ENCODE data around the gene HDHD5.

HDHD5 gene

DNA sequence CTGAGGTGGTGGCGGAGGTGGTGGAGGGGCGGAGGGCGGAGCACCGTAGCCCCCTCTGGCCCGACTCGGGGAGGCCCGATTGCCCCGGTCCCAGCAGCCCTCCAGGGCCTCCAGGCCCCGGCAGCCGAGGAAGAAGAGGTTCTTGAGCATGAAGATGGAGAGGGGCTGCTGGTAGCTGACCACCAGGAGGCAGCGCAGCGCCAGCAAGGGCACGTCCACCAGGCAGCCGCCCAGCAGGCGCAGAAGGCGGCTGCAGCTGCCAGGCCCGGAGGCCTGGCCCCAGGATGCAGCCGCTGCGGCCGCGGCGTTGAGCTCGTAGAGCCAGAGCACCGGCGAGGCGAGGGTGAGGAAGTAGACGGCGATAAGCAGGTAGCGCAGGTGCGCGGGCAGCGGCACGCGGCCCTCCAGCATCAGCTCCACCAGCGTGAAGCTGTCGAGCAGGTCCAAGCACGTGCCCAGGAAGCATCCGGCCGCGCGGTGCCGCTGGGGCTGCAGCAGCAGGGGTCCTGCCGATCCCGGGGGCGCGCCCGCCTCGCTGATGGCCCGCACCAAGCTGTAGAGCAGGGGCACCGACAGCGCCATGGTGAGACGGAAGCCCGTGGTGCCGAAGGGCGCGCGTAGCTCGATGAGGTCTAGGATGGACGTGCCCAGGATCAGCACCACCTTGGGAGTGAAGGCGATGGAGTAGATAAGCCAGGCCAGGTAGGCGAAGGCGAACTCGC is 39.4 kb downstream of the HDHD5 start:
- DNase-seq = peak; percentile 9

DNA sequence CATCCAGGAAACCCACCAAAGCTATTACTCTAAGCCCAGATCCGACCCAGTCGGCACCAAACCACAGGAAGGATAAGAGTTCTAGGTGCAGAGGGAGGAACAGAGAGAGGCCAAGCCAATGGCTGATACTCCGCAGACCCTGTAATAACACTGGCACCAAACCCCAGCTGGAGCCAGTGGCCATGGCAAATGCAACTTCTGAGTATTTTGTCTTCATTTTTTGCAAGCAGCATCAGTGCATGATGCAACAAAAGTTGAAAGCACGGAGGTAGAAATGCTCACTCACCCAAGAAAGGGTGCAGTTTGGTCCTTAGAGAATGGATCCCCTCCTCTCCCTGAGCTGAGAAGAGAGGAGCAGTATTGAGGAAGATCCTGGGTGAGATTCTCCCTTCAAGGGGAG is 40.7 kb downstream of the HDHD5 start:
- DNase-seq = no peak

DNA sequence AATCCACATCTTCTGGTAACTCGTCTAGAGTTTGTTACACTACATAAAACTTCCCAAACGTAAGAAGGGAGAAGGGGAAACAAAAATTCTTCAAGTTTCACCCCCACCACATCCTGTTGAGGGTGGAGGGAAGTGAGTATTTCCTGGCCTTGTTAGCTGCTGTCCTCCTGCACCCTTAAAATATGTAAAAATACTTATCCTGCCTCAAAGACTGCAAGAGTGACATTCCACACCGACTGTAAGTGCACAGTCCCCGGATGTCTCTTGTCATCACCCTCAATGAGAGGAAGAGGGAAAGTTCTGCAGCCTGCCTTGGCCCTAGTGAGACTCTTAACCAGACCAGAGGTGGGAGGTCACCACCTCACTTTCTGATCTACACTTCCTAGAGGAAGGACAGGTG is 41.2 kb downstream of the HDHD5 start:
- no peak for DNase-seq

DNA sequence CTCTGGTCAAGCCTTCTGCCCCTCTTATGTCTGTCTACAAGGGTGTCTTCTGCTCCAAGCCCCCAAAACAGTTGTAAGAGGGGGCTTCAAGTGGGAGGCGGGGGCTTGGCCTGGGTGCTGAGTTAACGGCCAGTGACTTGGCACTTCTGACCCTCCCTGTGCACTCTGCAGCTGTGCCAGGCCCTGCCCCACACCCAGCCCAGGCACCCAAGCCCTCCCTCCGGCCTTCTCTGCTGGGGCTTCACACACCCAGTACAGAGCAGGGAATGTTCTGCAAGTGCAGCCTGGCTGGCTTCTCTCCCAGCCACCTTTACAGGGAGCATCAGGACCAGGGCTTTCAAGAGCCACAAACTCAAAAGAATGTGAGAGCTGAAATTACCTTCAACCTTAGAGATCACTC is 41.7 kb downstream of the HDHD5 start:
- DNase-seq = no peak

DNA sequence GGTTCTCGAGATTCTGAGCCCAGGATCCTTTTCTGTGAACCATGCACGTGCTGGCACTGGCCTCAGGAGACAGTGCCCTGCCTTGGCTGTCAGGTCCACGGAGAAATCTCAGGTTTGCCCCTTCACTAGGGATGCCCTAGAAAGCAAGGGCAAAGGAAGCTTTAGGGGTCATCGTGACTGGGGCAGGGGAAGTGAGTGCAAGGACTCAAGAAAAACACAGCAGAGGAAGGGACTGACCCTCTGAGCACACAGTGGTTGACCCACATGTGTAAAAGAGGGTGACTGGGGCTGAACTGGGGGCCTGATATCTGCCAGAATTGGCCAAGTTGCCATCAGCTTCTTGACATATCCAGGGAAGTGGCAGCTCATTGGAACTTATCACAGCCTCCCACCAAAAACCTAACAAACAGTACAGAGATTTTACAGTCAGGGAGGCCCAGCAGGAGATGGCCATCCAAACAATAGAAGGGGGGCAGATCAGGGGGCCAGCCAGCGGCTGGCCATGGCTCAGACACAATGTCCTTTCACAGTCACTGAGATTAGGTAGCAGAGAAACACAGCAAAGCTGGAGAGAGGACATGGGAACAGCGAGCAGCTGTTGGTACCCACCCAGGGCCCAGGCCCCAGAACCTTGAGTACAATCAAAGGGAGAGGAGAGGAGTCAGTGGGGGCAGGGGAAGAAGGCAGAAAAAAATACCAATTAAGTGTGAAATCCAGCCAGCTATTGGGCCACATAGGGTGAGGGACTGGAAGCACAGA is 42.3 kb downstream of the HDHD5 start:
- DNase-seq = no peak

- DNase-seq = no peak
Measured at GRCh38 chr22:17115945-17116565, 43.0 kb downstream of the HDHD5 start.

GRCh38 chr22:17115236-17115635 is 43.8 kb downstream of the HDHD5 start:
- no peak for DNase-seq

DNA sequence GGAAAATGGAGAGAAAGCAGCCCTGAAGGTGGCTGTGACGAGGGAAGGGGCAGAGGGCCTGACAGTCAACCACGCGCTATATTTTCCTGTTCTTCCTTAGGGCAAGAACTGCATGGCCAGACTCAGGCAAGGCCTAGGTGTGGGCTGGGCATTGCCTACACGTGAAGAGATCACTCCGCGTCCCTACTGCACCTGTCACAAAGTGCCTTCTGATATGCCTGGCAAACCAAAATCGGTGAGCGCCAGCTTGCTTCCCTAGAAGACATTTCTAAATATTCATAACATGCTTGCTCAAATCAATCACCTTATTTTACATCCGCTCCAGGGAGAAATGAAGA is 44.2 kb downstream of the HDHD5 start:
- no peak for DNase-seq

DNA sequence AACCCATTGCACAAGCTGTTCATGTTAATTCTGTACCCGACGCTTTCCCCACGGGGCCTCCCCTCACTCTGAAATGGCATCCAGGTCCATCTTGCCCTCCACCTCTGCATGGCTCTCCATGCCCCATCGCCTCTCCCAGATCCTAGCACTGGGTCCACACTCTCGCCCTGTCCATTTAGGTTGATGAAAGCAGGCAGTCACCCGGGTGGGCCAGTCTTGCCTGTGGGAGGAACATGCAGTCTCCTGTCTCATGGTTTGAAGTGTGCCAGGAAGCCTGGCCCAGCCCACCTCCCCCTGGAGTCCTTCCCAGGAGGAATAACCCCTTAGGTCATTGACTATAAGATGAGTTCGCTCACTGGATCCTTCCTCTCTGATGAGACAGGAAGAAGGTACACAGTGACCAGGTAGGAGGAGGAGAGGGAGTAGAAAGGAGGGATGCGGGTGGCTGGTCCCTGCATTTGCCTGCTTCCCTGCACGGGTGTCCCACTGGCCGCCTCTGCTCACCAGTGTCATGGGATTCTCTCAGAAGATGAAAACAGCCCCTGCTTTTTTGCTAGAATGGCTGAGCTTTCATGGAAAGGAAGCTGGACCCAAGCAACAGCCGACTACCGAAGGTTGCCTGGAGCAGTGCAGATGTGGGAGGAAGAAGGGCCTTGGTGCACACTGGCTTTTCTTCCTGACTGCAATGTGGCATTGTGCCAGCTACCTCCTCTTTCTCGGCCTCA is 44.7 kb downstream of the HDHD5 start:
- no peak for DNase-seq

- no peak for DNase-seq
Measured at GRCh38 chr22:17113600-17113999, 45.5 kb downstream of the HDHD5 start.

DNA sequence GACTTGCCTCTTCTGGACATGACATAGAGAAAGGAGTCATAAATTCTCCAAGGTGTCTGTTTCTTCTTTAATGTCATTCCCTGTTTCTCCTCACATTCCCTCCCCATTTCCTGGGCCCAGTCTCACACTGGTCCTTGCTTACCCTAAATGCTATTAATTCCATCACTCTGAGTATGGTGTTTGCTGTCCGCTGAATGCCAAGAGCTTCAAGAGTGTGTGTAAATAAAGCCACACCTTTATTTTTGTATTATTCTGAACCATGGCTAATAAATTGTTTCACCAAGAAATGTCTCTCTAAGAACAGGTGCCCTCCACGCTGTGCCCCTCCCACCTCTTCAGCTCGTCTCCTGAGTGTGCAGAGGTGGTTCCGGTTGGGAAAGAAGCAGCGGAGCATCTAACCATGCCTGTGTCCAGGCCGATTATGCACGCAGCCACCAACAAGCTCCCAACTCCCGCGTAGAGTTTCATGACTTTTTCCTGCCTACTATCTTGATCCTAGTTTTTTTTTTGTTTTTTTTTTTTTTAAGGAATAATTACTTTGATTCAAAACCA is 46.5 kb downstream of the HDHD5 start:
- no peak for DNase-seq

- no peak for DNase-seq
Measured at GRCh38 chr22:17110791-17111550, 48.1 kb downstream of the HDHD5 start.

DNA sequence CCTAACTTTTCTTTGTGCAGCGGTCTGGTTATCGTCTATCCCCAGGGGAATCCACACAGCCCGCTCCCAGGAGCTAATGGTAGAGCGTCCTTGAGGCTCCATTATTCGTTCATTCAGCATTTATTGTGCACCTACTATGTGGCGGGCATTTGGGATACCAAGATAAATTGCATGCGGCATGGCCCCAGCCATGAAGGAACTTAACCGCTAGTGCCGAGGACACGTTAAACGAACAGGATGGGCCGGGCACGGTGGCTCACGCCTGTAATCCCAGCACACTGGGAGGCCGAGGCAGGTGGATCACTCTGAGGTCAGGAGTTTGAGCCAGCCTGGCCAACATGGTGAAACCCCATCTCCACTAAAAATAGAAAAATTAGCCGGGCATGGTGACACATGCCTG is 49.1 kb downstream of the HDHD5 start:
- DNase-seq = no peak

- DNase-seq = no peak
Measured at GRCh38 chr22:17109113-17109865, 49.8 kb downstream of the HDHD5 start.

DNA sequence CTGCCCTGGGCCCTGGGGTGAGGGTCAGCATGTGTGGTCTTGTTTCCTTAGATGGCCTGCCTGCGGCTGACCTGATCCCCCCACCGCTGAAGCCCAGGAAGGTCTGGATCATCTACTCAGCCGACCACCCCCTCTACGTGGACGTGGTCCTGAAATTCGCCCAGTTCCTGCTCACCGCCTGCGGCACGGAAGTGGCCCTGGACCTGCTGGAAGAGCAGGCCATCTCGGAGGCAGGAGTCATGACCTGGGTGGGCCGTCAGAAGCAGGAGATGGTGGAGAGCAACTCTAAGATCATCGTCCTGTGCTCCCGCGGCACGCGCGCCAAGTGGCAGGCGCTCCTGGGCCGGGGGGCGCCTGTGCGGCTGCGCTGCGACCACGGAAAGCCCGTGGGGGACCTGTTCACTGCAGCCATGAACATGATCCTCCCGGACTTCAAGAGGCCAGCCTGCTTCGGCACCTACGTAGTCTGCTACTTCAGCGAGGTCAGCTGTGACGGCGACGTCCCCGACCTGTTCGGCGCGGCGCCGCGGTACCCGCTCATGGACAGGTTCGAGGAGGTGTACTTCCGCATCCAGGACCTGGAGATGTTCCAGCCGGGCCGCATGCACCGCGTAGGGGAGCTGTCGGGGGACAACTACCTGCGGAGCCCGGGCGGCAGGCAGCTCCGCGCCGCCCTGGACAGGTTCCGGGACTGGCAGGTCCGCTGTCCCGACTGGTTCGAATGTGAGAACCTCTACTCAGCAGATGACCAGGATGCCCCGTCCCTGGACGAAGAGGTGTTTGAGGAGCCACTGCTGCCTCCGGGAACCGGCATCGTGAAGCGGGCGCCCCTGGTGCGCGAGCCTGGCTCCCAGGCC is 50.6 kb downstream of the HDHD5 start:
- no peak for DNase-seq

GRCh38 chr22:17107547-17107810 is 51.6 kb downstream of the HDHD5 start:
- no peak for DNase-seq

GRCh38 chr22:17106785-17107546 is 52.1 kb downstream of the HDHD5 start:
- peak; percentile 41 for DNase-seq

GRCh38 chr22:17106161-17106784 is 52.8 kb downstream of the HDHD5 start:
- no peak for DNase-seq
